PC-9 (cell line): ENCODE data around the gene NFIA.

Experiments used
- EZH2 ChIP-seq: fragments of 200-600 bp; sonication (generic); IDR thresholded peaks from 2 replicates; pipeline ENCODE4 v1.8.0; 2017; ENCODE audit warnings: antibody characterized with exemption, low read depth
- TF ChIP-seq, protein P1 (sequence below): fragments of 200-600 bp; sonication (generic); conservative IDR thresholded peaks from 2 replicates; pipeline ENCODE4 v1.6.1; 2017; ENCODE audit warnings: mixed run types, antibody characterized with exemption, mild to moderate bottlenecking, moderate library complexity

DNA sequence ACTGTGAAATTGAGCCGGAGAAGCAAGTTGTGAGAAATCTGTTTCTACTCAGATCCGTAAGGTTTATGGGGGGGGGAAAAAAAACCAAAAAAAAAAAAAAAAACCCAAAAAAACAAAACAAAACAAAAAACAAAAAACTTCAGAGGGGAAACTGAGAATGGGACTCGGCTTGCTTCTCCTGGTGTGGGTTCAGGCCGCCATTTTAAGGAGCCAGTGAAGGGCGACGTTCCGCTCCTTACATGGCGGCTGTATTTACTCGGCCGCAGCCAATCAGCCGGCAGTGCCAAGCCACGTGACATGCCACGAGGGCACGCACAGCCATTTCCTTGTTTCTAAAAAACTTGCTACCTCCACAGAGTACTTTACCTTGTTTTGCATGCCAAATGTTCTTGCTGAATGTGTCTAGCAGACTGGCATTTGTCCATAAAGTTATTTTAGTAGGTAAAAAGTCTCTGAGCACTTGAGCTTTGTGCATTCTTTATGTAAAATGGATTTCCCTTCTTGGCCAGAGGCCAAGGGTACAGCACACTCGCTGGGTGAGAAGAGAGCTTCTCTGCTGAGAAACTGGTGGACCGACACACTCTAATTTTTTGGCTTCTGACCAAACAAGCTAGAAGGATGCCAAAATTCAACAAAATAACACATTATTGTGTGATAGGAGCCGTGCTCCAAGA is 101.8 kb downstream of the NFIA start:
- TF ChIP-seq, protein P1, sequence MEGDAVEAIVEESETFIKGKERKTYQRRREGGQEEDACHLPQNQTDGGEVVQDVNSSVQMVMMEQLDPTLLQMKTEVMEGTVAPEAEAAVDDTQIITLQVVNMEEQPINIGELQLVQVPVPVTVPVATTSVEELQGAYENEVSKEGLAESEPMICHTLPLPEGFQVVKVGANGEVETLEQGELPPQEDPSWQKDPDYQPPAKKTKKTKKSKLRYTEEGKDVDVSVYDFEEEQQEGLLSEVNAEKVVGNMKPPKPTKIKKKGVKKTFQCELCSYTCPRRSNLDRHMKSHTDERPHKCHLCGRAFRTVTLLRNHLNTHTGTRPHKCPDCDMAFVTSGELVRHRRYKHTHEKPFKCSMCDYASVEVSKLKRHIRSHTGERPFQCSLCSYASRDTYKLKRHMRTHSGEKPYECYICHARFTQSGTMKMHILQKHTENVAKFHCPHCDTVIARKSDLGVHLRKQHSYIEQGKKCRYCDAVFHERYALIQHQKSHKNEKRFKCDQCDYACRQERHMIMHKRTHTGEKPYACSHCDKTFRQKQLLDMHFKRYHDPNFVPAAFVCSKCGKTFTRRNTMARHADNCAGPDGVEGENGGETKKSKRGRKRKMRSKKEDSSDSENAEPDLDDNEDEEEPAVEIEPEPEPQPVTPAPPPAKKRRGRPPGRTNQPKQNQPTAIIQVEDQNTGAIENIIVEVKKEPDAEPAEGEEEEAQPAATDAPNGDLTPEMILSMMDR = no peak
- no peak for TF ChIP-seq EZH2
